Coronary artery (tissue), 2 donors: ENCODE results near the gene CNOT10.

Experiments used
- DNase-seq: peaks from one replicate; pipeline ENCODE4 v3.0.0-alpha.2; 2017; ENCODE audit warnings: low spot score
- H3K27ac ChIP-seq, 2 donors: fragments of 200-600 bp; sonication (generic); one replicate each; pipeline ENCODE4 v1.5.1; 2016 to 2019
- H3K4me3 ChIP-seq: fragments of 200-600 bp; sonication (generic); 2 replicates; pipeline ENCODE4 v1.5.1; 2016; ENCODE audit warnings: mild to moderate bottlenecking, moderate library complexity
- TF ChIP-seq, protein P1 (sequence below): fragments of 200-600 bp; sonication (generic); IDR thresholded peaks from one replicate; pipeline ENCODE4 v1.5.1; 2019; ENCODE audit warnings: antibody characterized with exemption

The CNOT10 gene

DNA sequence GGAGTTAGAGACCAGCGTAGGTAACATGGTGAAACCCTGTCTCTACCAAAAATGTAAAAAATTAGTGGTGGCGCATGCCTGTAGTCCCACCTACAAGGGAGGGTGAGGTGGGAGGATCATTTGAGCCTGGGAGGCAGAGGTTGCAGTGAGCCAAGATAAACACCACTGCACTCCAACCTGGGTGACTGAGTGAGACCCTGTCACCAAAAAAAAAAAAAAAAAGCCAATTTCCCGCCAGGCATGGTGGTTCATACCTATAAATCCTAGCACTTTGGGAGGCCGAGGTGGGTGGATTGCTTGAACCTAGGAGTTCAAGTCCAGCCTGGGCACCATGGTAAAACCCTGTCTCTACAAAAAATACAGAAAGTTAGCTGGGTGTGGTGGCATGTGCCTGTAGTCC is 6.9 kb downstream of the CNOT10 start:
- H3K4me3 ChIP-seq = no peak overlapping the region
- DNase-seq = no peak
- H3K27ac ChIP-seq = no peak overlapping the region
- TF ChIP-seq, protein P1, sequence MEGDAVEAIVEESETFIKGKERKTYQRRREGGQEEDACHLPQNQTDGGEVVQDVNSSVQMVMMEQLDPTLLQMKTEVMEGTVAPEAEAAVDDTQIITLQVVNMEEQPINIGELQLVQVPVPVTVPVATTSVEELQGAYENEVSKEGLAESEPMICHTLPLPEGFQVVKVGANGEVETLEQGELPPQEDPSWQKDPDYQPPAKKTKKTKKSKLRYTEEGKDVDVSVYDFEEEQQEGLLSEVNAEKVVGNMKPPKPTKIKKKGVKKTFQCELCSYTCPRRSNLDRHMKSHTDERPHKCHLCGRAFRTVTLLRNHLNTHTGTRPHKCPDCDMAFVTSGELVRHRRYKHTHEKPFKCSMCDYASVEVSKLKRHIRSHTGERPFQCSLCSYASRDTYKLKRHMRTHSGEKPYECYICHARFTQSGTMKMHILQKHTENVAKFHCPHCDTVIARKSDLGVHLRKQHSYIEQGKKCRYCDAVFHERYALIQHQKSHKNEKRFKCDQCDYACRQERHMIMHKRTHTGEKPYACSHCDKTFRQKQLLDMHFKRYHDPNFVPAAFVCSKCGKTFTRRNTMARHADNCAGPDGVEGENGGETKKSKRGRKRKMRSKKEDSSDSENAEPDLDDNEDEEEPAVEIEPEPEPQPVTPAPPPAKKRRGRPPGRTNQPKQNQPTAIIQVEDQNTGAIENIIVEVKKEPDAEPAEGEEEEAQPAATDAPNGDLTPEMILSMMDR = no peak

DNA sequence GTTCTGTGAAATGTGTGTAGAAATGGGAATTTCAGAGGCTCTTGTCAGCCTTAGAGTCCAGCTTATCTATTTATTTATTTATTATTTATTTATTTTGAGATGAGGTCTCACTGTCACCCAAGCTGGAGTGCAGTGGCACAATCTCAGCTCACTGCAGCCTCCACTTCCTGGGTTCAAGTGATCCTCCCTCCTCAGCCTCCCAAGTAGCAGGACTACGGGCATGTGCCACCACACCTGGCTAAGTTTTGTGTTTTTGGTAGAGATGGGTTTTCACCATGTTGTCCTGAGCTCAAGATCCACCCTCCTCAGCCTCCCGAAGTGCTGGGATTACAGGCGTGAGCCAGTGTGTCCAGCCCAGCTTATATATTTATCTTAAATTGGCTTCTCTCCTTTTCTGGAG is 11.5 kb downstream of the CNOT10 start:
- no peak for DNase-seq
- Histone ChIP-seq H3K27ac (no peak overlapping the region), H3K4me3 (no peak overlapping the region)
- TF ChIP-seq, protein P1 = no peak

DNA sequence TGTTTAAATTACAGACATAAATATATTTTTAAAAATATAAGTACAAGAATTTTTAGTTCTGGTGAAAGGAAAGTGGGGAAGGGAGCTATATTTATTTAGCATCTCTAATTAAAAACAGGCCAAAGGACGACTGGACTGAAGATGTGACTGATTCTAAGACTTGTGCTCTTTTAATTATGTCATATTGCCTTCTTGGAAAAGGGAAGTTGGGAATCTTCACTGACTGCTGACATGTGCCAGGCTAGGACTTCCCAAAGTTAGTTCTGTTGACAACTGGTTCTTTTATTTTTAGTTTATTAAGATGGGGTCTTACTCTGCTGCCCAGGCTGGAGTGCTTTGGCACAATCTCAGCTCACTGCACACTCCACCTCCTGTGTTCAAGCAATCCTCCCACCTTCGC is 13.5 kb downstream of the CNOT10 start:
- DNase-seq = no peak
- TF ChIP-seq, protein P1 = no peak
- H3K4me3 ChIP-seq = no peak overlapping the region
- H3K27ac ChIP-seq = no peak overlapping the region

DNA sequence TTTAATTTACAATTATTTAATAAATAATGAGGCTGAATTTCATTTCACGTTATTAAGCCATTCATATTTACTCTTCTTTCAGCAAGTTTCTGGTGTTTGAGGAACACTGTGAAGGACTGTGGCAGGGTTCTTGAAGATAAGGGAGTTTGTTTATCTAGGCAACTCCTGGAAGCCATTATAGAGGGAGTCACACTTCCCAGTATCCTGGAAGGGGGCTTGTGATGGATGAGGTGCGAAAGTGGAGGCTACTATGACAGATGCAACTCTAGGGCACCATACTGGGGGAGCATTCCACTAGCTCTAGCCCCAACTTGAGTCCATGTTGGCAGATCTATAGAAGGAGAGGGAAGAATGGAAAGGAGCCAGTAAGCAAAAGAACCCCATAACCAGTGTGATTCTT is 14.4 kb downstream of the CNOT10 start:
- no peak for DNase-seq

DNA sequence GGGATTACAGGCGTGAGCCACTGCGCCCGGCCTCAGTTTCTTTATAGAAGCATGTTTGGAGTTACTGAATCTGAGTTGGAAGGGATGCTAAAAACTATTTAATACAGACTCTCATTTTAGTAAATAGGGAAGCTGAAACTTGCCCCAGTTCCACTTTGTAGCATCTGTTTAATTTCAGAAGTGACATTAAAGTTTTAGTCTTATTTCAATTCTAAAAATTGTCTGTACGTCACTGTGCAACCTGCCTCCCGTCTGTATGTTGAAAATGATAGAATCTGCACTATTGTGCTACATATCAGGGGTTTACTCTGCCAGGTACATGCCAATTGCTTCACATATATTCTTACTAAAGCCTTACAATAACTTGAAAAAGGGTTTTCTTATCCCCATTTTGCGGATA is 15.3 kb downstream of the CNOT10 start:
- H3K4me3 ChIP-seq = no peak overlapping the region
- TF ChIP-seq, protein P1 = no peak
- DNase-seq = no peak
- no peak overlapping the region for H3K27ac ChIP-seq

More for the DNA sequence above, 14.4 kb downstream of the CNOT10 start:
- no peak overlapping the region for H3K4me3 ChIP-seq
- no peak overlapping the region for H3K27ac ChIP-seq
- TF ChIP-seq, protein P1 = no peak

DNA sequence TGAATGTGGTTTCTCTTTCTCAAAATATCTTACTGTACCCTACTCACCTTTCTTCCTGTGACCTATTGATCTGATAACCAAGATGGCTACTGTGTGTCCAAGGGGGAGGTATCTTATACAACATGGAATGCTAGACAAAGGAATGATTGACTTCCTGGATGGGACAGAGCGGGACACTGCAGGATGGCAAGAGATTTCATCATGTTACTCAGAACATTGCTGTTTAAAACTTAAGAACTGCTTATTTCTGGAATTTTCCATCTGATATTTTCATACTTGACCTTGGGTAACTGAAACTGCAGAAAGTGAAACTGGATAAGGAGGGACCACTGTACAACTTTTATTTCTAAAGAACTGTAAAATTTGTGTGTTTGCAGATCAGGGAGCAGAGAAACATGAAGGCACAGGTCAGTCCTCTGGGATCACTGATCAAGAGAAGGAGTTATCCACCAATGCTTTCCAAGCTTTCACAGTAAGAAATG is 18.5 kb downstream of the CNOT10 start:
- Histone ChIP-seq H3K4me3 (no peak overlapping the region), H3K27ac (no peak overlapping the region)
- DNase-seq = no peak
- TF ChIP-seq, protein P1 = no peak

DNA sequence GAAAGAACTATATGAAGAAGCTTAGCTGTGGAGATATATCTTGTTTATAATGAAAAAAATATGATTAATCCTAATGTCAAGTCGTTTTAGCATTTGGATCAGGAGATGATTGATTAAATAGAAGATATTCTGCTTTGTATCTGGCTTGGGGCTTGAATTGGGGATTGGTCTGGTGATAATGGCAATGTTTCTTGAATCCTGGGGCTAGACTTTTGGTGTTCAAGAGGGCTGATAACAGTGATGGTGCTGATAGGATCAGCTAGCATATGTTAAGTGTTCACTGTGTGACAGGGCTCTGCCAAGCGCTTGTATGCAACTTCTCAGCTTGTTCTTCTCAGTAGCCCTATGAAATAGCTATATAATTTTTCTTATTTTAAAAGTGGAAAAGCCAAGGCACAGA is 20.2 kb downstream of the CNOT10 start:
- Histone ChIP-seq H3K4me3 (no peak overlapping the region), H3K27ac (no peak overlapping the region)
- DNase-seq = no peak
- TF ChIP-seq, protein P1 = no peak
